Right lobe of liver (tissue), 4 donors: ENCODE data around the gene SERPINB13.

Experiments used
- POLR2A ChIP-seq: fragments of 450-650 bp; IDR thresholded peaks from one replicate; pipeline ENCODE4 v1.6.1; 2017; ENCODE audit warnings: antibody characterized with exemption, mild to moderate bottlenecking
- TF ChIP-seq, protein P1 (sequence below), 4 donors: fragments of 200-600 bp in 3 of 4; fragments of 450-650 bp in 1 of 4; IDR thresholded peaks; one replicate each; pipeline versions ENCODE4 v1.5.1 to v1.8.0; 2016 to 2022; ENCODE audit warnings: antibody characterized with exemption in 4 of 4, mild to moderate bottlenecking in 2 of 4
- donor health status: DM: no; HTN: no; CAD: no.
- donor health status: DM: no; HTN: no; CAD: no.
- donor health status: DM: no; HTN: yes; CAD: no.

DNA sequence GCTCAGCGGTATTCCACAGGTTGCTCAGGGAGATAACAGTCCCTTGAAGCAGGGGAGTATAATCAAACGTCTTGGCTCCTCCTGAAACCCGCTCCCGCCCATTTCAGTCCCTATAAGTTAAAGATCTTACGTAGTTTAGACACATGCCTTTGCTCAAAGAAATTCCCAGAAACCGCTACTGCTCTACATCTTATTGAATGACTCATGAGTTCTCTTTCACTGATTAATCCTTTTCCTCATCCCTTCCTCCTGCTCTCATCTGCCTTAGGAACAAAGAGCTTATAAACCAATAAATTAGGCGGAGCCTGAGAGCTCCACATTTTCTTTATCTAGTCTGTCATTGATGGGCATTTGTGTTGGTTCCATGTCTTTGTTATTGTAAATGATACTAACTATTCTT, 61.1 kb downstream of the SERPINB13 start:
- TF ChIP-seq, protein P1, sequence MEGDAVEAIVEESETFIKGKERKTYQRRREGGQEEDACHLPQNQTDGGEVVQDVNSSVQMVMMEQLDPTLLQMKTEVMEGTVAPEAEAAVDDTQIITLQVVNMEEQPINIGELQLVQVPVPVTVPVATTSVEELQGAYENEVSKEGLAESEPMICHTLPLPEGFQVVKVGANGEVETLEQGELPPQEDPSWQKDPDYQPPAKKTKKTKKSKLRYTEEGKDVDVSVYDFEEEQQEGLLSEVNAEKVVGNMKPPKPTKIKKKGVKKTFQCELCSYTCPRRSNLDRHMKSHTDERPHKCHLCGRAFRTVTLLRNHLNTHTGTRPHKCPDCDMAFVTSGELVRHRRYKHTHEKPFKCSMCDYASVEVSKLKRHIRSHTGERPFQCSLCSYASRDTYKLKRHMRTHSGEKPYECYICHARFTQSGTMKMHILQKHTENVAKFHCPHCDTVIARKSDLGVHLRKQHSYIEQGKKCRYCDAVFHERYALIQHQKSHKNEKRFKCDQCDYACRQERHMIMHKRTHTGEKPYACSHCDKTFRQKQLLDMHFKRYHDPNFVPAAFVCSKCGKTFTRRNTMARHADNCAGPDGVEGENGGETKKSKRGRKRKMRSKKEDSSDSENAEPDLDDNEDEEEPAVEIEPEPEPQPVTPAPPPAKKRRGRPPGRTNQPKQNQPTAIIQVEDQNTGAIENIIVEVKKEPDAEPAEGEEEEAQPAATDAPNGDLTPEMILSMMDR (IDR thresholded peaks at IDR 0.05) = no peak
- TF ChIP-seq POLR2A = no peak
